NCI-H2107 treated with DMSO at 0.1 percent for 48 hours (cell line): ENCODE data around the gene SEC22B.
"Not testable (repeated sequence)": the region's sequence is repeated elsewhere in the genome, so short reads cannot be mapped to it uniquely, and the experiment has no call there.

ENCODE experiments used
- DNase-seq: peaks from one replicate; lab custom pipeline; 2025; ENCODE audit not compliant: unreplicated experiment; lab: John Stamatoyannopoulos, UW

The SEC22B gene

DNA sequence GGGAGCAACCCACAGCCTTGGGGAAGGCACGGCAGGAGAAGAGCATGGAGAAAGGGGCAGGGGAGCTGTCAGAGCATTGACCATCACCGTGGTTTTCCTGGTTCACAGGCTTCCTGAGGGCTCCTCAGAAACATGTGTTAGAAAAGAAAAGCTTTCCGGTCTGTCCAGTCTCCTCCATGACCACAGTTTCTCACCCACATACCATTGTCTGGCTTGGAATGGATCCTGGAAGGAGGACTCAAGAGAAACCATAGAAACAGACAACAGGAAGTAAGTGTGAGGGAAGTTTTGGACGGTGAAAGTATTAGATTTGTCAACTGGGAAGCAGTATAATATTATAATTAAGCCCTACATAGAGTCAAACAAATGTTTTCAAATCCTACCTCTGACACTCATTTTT, 55.8 kb downstream of the SEC22B start:
- not testable (repeated sequence) for DNase-seq

DNA sequence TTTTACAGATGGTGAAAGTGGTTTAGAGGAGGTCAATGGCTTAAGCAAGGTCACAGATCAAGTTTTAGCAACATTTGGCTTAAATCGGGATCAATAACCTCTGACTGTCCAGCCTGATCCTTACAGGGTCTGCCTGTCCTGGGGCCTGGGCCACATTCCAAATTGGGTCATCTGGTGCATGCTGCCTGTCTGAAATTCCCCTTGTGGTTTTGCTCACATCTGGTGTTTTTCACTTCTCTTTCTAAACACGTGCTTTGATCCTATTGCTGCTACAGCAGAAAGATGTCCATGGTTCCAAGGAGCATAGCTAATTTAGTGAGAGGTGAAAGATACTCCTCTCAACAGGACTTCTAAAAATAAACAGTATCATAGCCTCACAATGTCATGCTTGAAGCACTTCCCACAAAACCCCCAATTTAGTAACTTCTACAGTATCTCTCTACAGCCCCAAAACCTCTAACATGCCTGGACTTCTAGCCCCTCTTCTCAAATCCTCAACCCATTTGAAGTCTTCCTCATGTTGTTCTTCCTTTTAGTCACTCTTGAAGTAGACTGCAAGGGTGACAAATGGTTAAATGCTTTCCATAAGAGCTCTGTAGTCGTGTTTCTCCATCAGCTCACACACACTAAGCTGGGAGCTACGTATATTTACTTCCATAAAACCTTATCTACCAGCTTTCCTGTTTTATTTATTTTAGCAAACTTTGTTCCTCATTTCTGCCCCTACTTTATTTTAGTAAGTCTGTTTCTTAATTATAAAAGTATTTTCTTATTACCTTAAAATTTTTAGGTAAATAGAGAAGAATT, 58.7 kb downstream of the SEC22B start:
- DNase-seq = not testable (repeated sequence)

DNA sequence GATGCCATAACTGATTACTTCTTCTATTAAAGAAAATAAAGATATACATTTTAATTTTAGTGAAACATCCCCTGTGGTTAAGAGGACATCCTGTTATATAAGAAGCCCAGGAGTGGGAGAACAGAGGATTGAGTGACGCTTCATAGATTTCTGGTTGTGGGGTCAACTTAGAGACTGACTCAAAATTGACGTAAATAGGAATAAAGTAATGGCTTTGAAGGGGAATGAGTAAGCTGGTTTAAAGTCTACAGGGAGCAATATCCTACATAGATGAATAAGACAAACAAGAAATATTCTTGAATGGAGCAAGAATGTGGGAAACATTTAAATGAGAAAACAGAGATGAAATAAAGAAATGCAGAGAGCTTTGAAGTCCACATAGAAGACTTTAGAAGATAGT, 60.2 kb downstream of the SEC22B start:
- not testable (repeated sequence) for DNase-seq

DNA sequence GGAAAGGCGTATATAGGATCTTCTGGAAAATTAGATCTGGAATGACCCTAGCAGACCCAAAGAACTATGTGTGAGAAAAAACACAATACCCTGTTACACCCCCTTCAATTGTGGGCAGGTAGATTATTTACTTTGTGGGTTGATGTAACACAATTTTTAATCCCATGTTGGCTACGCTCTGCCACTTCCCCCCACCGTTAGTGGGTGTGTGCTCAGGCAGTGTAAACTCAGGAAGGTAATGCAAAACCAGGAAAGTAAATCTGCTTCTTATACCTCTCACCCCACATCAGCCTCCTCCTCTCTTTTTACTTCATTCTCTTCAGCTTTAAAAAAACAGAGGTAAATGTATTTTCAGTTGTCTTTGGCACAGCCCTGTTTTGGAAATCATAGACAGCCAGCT, 63.2 kb downstream of the SEC22B start:
- DNase-seq = not testable (repeated sequence)

DNA sequence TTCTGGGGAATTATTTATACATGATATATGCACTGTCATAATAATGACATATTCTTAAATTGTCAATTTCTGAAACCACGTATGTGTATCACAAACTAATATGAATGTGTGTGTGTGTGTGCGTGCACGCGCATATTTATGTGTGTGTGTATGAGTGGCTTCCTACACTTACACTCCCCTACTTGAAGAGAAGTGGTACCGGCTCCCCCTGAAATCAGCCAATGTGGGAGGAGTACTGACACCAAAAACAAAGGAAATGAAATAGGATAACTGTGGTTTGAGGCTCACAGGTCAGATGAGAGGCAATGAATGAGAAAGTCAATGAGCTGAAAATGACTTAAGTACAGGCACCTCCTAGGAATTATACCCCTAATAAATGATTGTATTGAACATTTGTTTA, 64.1 kb downstream of the SEC22B start:
- DNase-seq = peak; percentile 17

DNA sequence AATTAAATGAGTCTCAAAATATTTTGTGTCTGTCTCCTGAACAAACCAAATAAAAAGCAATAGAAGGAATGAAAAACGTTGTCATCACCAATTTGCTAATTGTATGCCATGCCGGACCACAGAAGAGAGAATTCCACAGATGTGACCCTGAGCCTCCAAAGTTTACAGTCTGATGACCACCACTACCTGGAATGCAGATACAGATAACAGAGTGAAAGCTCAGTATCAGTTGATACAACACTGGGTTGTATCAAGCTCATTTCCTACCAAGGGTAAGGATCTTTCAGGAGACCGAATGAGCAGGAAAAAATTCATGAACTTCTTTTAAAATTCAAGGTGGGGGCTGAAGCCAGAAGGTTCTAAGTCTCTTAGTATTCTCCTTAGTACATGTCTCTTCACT, 64.5 kb downstream of the SEC22B start:
- DNase-seq = not testable (repeated sequence)

DNA sequence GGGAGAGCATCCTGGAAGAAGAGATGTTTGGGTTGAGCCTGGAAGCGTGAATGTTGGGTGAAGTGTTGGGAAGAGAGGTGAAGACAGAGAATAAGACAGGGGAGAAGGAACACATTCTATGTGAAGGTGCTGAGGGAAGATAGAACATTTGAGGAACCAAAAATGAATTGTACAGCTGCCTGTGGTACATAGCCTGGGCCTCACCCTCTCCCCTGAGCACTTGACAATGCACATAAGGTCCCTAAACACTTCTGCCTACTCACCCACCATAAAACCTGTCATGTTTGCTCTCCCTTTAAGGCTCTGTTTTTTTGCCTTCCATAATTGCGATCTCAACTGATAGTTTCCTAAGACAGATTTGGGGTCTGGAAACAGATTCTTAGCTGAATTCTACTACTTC, 65.3 kb downstream of the SEC22B start:
- not testable (repeated sequence) for DNase-seq

DNA sequence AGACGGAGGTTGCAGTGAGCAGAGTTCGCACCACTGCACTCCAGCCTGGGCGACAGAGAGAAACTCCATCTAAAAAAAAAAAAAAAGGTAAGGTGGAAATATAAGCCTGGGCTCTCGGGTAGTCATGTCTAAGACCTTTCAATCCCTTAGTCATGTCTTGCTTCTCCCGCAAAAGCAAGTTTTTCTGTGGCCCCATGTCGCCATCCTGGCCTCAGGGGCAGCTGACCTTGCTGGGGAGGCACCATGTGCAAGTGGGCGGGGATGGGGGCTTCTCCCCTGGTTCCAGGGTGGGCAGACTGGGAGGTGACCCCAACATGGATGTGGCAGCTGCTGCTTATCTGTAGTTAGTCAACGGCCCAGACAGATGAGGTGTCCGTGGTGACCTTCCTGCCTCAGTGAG, 66.7 kb downstream of the SEC22B start:
- not testable (repeated sequence) for DNase-seq

DNA sequence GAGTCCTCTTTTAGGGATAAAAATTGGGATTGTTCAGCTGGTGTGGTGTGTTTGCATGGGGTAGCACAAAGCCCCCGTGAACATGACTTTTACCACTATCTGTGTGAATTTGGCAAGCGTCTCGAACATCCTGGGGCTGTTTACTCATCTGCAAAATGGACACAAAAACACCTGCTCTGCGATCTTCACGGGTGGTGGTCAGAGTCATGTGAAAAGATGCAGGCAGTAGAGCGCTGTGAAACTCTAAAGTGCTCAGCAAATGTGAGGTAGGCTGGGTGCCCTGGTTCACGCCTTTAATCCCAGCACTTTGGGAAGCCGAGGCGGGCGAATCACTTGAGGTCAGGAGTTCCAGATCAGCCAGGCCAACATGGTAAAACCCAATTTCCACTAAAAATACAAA, 67.1 kb downstream of the SEC22B start:
- not testable (repeated sequence) for DNase-seq

DNA sequence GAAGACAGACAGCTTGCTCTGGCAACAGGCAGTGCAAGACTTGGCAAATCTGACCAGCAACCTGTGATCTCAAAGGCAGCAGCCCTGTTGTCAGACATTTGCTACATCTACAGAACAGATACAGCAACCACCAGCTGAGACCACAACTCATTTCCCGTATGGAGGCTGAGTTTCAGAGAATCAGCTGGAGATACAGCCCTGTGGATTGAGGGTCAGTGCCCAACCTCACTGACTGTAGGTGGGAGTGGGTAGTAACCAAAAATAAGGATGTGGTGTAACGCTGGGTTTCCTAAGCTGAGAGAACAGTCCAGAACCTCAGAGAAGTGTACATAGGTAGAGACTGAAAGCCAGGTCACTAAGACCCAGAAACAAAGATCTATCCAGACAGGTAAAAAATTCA, 71.0 kb downstream of the SEC22B start:
- DNase-seq = not testable (repeated sequence)

DNA sequence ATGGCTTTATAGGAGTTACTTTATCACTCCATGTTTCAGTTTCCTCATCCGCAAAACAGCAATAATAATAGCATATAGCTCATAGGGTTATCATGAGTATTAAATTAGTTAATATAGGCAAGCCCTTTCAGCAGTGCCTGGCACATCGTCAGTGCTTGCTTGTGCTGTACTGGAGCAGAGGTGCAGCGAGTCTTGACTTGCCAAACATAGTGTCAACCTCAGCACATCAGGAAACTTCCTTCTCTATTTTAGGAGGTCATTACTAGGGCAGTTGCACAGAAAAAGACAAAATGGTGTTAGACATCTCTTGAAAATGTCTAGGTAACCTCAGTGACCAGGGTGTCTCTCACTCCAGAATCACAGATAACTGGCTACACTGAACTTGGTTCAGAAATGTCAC, 72.6 kb downstream of the SEC22B start:
- not testable (repeated sequence) for DNase-seq

DNA sequence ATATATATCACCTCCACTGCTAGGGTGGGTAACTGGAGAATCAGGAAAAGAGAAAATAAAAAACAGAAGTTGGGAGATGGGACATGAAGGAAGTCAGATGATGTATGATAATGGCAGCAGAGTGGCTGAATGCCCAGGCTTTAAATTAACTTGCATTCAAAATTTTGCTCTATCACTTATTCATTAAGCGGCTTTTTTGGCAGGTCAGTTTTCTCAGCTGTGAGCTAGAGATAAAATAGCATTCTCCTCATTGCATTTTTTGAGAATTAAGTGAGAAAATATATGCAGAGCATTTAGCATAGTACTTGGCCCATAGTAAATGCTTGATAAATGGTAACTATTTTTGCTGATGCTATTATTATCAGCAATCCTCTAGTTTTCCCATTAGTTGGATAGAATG, 74.7 kb downstream of the SEC22B start:
- DNase-seq = not testable (repeated sequence)
